ENCODE results near the gene ALAS1. TPM values are rescaled to one million over a fixed set of nuclear protein-coding genes. Genes with fewer than 3 reads are reported as not detected.

Gene ALAS1
- total and polyA plus RNA-seq, 2 of the 13 experiments (the other 11 are each of a cell fraction or from before 2014, with no cell fraction given): 36.0 to 43.2 TPM

- TF ChIP-seq SMAD3 (CRISPR knock-in tag; IDR thresholded peaks at IDR 0.05) (no peak), CHD4 (IDR thresholded peaks at IDR 0.05; ENCODE audit: borderline replicate concordance, low read length) (no peak), KLF12 (CRISPR knock-in tag; IDR thresholded peaks at IDR 0.05; ENCODE audit: borderline replicate concordance) (no peak), GZF1 (CRISPR knock-in tag; IDR thresholded peaks at IDR 0.05) (no peak), ZNF282 (IDR thresholded peaks at IDR 0.05; ENCODE audit: partially characterized antibody) (no peak), TCF12 (IDR thresholded peaks at IDR 0.05) (no peak), TCF12 (CRISPR knock-in tag; IDR thresholded peaks at IDR 0.05) (no peak), MED1 (CRISPR knock-in tag; IDR thresholded peaks at IDR 0.05) (no peak), PRMT3 (CRISPR knock-in tag; IDR thresholded peaks at IDR 0.05; ENCODE audit: borderline replicate concordance, low read depth) (no peak), ZSCAN5A (CRISPR knock-in tag; IDR thresholded peaks at IDR 0.05; ENCODE audit: borderline replicate concordance) (no peak), ZZZ3 (CRISPR knock-in tag; IDR thresholded peaks at IDR 0.05; ENCODE audit: borderline replicate concordance) (no peak), STAT5B (CRISPR knock-in tag; IDR thresholded peaks at IDR 0.05) (no peak), RNF219 (CRISPR knock-in tag; IDR thresholded peaks at IDR 0.05) (no peak), ATRX (CRISPR knock-in tag; IDR thresholded peaks at IDR 0.05; ENCODE audit: borderline replicate concordance) (no peak), ZBTB33 (CRISPR knock-in tag; IDR thresholded peaks at IDR 0.05) (no peak), CHCHD3 (CRISPR knock-in tag; IDR thresholded peaks at IDR 0.05) (no peak), BORCS8-MEF2B (CRISPR knock-in tag; IDR thresholded peaks at IDR 0.05) (no peak), ZNF326 (CRISPR knock-in tag; IDR thresholded peaks at IDR 0.05; ENCODE audit: borderline replicate concordance) (no peak), TEAD2 (CRISPR knock-in tag; IDR thresholded peaks at IDR 0.05) (no peak)
- TF ChIP-seq, protein P1, sequence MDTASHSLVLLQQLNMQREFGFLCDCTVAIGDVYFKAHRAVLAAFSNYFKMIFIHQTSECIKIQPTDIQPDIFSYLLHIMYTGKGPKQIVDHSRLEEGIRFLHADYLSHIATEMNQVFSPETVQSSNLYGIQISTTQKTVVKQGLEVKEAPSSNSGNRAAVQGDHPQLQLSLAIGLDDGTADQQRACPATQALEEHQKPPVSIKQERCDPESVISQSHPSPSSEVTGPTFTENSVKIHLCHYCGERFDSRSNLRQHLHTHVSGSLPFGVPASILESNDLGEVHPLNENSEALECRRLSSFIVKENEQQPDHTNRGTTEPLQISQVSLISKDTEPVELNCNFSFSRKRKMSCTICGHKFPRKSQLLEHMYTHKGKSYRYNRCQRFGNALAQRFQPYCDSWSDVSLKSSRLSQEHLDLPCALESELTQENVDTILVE (CRISPR knock-in tag; IDR thresholded peaks at IDR 0.05): no peak
- TF ChIP-seq, protein P2, sequence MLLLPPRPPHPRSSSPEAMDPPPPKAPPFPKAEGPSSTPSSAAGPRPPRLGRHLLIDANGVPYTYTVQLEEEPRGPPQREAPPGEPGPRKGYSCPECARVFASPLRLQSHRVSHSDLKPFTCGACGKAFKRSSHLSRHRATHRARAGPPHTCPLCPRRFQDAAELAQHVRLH (CRISPR knock-in tag; IDR thresholded peaks at IDR 0.05; ENCODE audit: borderline replicate concordance, low read depth): no peak
- TF ChIP-seq, protein P3, sequence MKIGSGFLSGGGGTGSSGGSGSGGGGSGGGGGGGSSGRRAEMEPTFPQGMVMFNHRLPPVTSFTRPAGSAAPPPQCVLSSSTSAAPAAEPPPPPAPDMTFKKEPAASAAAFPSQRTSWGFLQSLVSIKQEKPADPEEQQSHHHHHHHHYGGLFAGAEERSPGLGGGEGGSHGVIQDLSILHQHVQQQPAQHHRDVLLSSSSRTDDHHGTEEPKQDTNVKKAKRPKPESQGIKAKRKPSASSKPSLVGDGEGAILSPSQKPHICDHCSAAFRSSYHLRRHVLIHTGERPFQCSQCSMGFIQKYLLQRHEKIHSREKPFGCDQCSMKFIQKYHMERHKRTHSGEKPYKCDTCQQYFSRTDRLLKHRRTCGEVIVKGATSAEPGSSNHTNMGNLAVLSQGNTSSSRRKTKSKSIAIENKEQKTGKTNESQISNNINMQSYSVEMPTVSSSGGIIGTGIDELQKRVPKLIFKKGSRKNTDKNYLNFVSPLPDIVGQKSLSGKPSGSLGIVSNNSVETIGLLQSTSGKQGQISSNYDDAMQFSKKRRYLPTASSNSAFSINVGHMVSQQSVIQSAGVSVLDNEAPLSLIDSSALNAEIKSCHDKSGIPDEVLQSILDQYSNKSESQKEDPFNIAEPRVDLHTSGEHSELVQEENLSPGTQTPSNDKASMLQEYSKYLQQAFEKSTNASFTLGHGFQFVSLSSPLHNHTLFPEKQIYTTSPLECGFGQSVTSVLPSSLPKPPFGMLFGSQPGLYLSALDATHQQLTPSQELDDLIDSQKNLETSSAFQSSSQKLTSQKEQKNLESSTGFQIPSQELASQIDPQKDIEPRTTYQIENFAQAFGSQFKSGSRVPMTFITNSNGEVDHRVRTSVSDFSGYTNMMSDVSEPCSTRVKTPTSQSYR (CRISPR knock-in tag; IDR thresholded peaks at IDR 0.05; ENCODE audit: borderline replicate concordance): no peak
These were observed 12.1 kb downstream of the ALAS1 start (continued) for GRCh38 chr3:52210037-52210436.

Measured in HepG2 (cell line).